HepG2 (cell line): Measurements from ENCODE around the gene LY6G5B. TPM values are rescaled to one million over a fixed set of nuclear protein-coding genes. Genes with fewer than 3 reads are reported as not detected.

ENCODE experiments used
- BRD4 ChIP-seq: sonication (generic); formaldehyde crosslinking; IDR thresholded peaks from 2 replicates; pipeline ENCODE4 v1.4.0; 2020; ENCODE audit warnings: missing genetic modification reagents
- CENPT ChIP-seq: sonication (generic); formaldehyde crosslinking; IDR thresholded peaks from 2 replicates; pipeline ENCODE4 v1.8.0; 2022; ENCODE audit warnings: low read depth, mild to moderate bottlenecking, moderate library complexity, missing genetic modification reagents
- DBP ChIP-seq: sonication (generic); formaldehyde crosslinking; IDR thresholded peaks from 2 replicates; pipeline ENCODE4 v1.4.0; 2020; ENCODE audit warnings: missing genetic modification reagents; ENCODE audit errors: not compliant biosample characterization
- GABPA ChIP-seq, 2 experiments: IDR thresholded peaks; 2 replicates each; pipeline ENCODE4 v1.6.1; 2011 to 2016; ENCODE audit warnings: low read depth in 2 of 2, low read length in 1 of 2, missing biosample characterization in 1 of 2, missing genetic modification characterization in 1 of 2
- KLF9 ChIP-seq: IDR thresholded peaks from 2 replicates; pipeline ENCODE4 v1.6.1; 2016; ENCODE audit warnings: low read depth
- LRRFIP1 ChIP-seq: sonication (generic); formaldehyde crosslinking; conservative IDR thresholded peaks from 2 replicates; pipeline ENCODE4 v1.4.0; 2020; ENCODE audit warnings: missing genetic modification reagents
- MBD4 ChIP-seq: IDR thresholded peaks from 2 replicates; pipeline ENCODE4 v1.6.1; 2012; ENCODE audit warnings: low read length, inconsistent platforms, borderline replicate concordance
- NR2F1 ChIP-seq, 2 experiments: fragments of 450-650 bp in 1 of 2; formaldehyde crosslinking in 1 of 2; IDR thresholded peaks; 2 replicates each; pipeline versions ENCODE4 v1.5.0 to v1.6.1; 2016 to 2020; ENCODE audit warnings: mild to moderate bottlenecking in 1 of 2, missing compliant biosample characterization in 1 of 2, missing genetic modification reagents in 1 of 2, moderate library complexity in 1 of 2
- POGK ChIP-seq: sonication (generic); formaldehyde crosslinking; conservative IDR thresholded peaks from 2 replicates; pipeline ENCODE4 v1.8.0; 2022; ENCODE audit warnings: mild to moderate bottlenecking, moderate library complexity, missing genetic modification reagents
- PTBP1 ChIP-seq: fragments of 200-400 bp; formaldehyde crosslinking; IDR thresholded peaks from 2 replicates; pipeline ENCODE4 v1.6.1; 2018; ENCODE audit warnings: low read length, low read depth; ENCODE audit not compliant: poor library complexity, severe bottlenecking
- RXRB ChIP-seq: IDR thresholded peaks from 2 replicates; pipeline ENCODE4 v1.6.1; 2016; ENCODE audit warnings: borderline replicate concordance, missing genetic modification reagents, missing compliant biosample characterization
- TARDBP ChIP-seq: sonication (generic); formaldehyde crosslinking; IDR thresholded peaks from 2 replicates; pipeline ENCODE4 v1.8.0; 2022; ENCODE audit warnings: mild to moderate bottlenecking, missing genetic modification reagents
- ZNF441 ChIP-seq: sonication (generic); formaldehyde crosslinking; IDR thresholded peaks from 2 replicates; pipeline ENCODE4 v1.7.0; 2021; ENCODE audit warnings: missing genetic modification reagents, borderline replicate concordance
- ZNF670 ChIP-seq: sonication (generic); formaldehyde crosslinking; IDR thresholded peaks from 2 replicates; pipeline ENCODE4 v1.8.0; 2022; ENCODE audit warnings: mild to moderate bottlenecking, missing genetic modification reagents, borderline replicate concordance
- ZNF709 ChIP-seq: sonication (generic); formaldehyde crosslinking; IDR thresholded peaks from 2 replicates; pipeline ENCODE4 v1.5.0; 2020; ENCODE audit warnings: mild to moderate bottlenecking, missing genetic modification reagents
- polyA plus RNA-seq, 8 experiments: library from polyadenylated mRNA; depleted of rRNA in 3 of 8; stranded (reverse) in 7 of 8; unstranded in 1 of 8; fragments of >200 nt; fragmentation: Illumina TruSeq in 4 of 8; extraction: Trizol in 4 of 8; gene quantifications; 2 replicates each; pipeline versions ENCODE4 v1.2.1 to v1.2.3, GENCODE V29; 2011 to 2016; ENCODE audit warnings: low read depth in 4 of 8, missing spikeins in 1 of 8, mixed read lengths in 1 of 8; ENCODE audit not compliant: insufficient read depth in 1 of 8
- total RNA-seq, 5 experiments: library from RNA; depleted of rRNA; stranded (reverse); fragments of >200 nt; fragmentation: Illumina TruSeq; extraction: Trizol; gene quantifications; 2 replicates each; pipeline ENCODE4 v1.2.3, GENCODE V29; 2016; ENCODE audit warnings: low read depth in 1 of 5

LY6G5B gene
- total and polyA plus RNA-seq, 2 of the 13 experiments (the other 11 are each of a cell fraction or from before 2014, with no cell fraction given) = 7.8 to 15.7 TPM

- TF ChIP-seq DBP (CRISPR knock-in tag) (no peak), RXRB (CRISPR knock-in tag) (0 out of 2 replicates have a peak, but pooled peaks have one; percentile 12), NR2F1 (CRISPR knock-in tag; IDR thresholded peaks at IDR 0.05) (peak; percentile 44 to 87; a peak in 3 of 4 replicates), BRD4 (no peak; the same call in 1 of the 2 replicates), POGK (0 out of 2 replicates have a peak, but pooled peaks have one; percentile 38), PTBP1 (no peak), ZNF670 (CRISPR knock-in tag) (no peak), KLF9 (no peak), TARDBP (no peak; the same call in 1 of the 2 replicates), CENPT (CRISPR knock-in tag) (no peak), LRRFIP1 (no peak), ZNF441 (peak; percentile 56; the same call in 1 of the 2 replicates), ZNF709 (no peak), GABPA (IDR thresholded peaks at IDR 0.05; ENCODE audit: low read depth, low read length) (no peak), GABPA (CRISPR knock-in tag; IDR thresholded peaks at IDR 0.05; ENCODE audit: low read depth) (no peak; the same call in 1 of the 2 replicates), MBD4 (no peak)
Measured at GRCh38 chr6:31663961-31664789, 5.6 kb upstream of the LY6G5B start (continued).
